NB4 (cell line): ENCODE results near the gene MTOR.

Experiments used
- DNase-seq: peaks from one replicate; pipeline ENCODE4 v3.0.0; 2010; ENCODE audit warnings: low read depth
- H3K4me3 ChIP-seq: one replicate; pipeline ENCODE4 v1.5.1; 2011; ENCODE audit warnings: mild to moderate bottlenecking, low read depth, low read length, moderate library complexity
- MAX ChIP-seq: IDR thresholded peaks from 2 replicates; pipeline ENCODE4 v1.6.1; 2011; ENCODE audit warnings: low read depth, low read length
- MYC ChIP-seq: IDR thresholded peaks from 2 replicates; pipeline ENCODE4 v1.6.1; 2011; ENCODE audit warnings: low read depth, low read length
- POLR2A ChIP-seq: IDR thresholded peaks from 2 replicates; pipeline ENCODE4 v1.6.1; 2011; ENCODE audit warnings: mild to moderate bottlenecking; ENCODE audit not compliant: insufficient read length; ENCODE audit errors: extremely low read depth
- TF ChIP-seq, protein P1 (sequence below): IDR thresholded peaks from one replicate; pipeline ENCODE4 v1.5.1; 2012; ENCODE audit warnings: low read depth, low read length

Gene MTOR

GRCh38 chr1:11132563-11133293, 129.6 kb downstream of the MTOR start:
- DNase-seq, result no peak
- no peak overlapping the region for H3K4me3 ChIP-seq

GRCh38 chr1:11131816-11132215, 130.5 kb downstream of the MTOR start:
- no peak overlapping the region for H3K4me3 ChIP-seq
- DNase-seq, result no peak
- TF ChIP-seq POLR2A, result no peak
- no peak for TF ChIP-seq MAX
- TF ChIP-seq, protein P1, sequence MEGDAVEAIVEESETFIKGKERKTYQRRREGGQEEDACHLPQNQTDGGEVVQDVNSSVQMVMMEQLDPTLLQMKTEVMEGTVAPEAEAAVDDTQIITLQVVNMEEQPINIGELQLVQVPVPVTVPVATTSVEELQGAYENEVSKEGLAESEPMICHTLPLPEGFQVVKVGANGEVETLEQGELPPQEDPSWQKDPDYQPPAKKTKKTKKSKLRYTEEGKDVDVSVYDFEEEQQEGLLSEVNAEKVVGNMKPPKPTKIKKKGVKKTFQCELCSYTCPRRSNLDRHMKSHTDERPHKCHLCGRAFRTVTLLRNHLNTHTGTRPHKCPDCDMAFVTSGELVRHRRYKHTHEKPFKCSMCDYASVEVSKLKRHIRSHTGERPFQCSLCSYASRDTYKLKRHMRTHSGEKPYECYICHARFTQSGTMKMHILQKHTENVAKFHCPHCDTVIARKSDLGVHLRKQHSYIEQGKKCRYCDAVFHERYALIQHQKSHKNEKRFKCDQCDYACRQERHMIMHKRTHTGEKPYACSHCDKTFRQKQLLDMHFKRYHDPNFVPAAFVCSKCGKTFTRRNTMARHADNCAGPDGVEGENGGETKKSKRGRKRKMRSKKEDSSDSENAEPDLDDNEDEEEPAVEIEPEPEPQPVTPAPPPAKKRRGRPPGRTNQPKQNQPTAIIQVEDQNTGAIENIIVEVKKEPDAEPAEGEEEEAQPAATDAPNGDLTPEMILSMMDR, result no peak
- no peak for TF ChIP-seq MYC

More at GRCh38 chr1:11132563-11133293, 129.6 kb downstream of the MTOR start:
- TF ChIP-seq, protein P1, result no peak
- TF ChIP-seq POLR2A, result no peak
- TF ChIP-seq MAX, result no peak
- TF ChIP-seq MYC, result no peak

DNA sequence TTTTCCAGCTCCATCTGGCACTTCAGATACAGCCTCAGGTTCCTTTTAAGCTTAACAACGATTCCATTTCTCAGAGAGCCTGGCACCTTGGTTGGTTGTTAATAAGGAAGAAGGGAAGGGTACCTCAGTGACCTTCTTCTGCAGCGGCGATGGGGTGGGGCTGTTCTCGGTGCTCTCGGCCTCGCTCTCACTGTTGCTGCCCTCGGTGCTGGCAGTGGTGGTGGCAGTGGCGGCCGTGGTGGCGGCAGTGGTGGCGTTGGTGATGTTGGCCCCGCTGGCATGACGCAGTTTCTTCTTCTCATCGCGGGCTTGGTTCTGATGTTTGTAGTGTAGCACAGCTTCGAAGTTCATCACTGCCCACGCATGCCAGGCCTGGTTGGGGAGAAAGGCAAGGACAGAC, 131.9 kb downstream of the MTOR start:
- TF ChIP-seq, protein P1, result no peak
- TF ChIP-seq POLR2A (no peak), MYC (no peak), MAX (no peak)
- DNase-seq, result no peak
- H3K4me3 ChIP-seq, result no peak overlapping the region

GRCh38 chr1:11129649-11130390, 132.5 kb downstream of the MTOR start:
- TF ChIP-seq, protein P1, result no peak
- TF ChIP-seq MAX (no peak), POLR2A (no peak), MYC (no peak)
- no peak overlapping the region for H3K4me3 ChIP-seq
- no peak for DNase-seq

GRCh38 chr1:11126569-11126968, 135.8 kb downstream of the MTOR start:
- DNase-seq, result no peak
- H3K4me3 ChIP-seq, result no peak overlapping the region
- no peak for TF ChIP-seq POLR2A
- TF ChIP-seq MAX, result no peak
- TF ChIP-seq MYC, result no peak

GRCh38 chr1:11125931-11126330, 136.4 kb downstream of the MTOR start:
- DNase-seq, result no peak
- no peak overlapping the region for H3K4me3 ChIP-seq
- TF ChIP-seq MAX, result no peak
- TF ChIP-seq, protein P1, result no peak
- no peak for TF ChIP-seq POLR2A
- TF ChIP-seq MYC, result no peak
